Common myeloid progenitor, CD34-positive (primary cell): ENCODE data around the gene CALML4.

Experiments
- CTCF ChIA-PET: fragments of 350-600 bp; sonication (Branson Sonifier 250); formaldehyde crosslinking; loops from one replicate; lab custom pipeline; 2021; ENCODE audit warnings: antibody characterized with exemption; lab: Charles Lee
- POLR2A ChIA-PET: fragments of 350-600 bp; sonication (Branson Sonifier 250); formaldehyde crosslinking; loops from one replicate; lab custom pipeline; 2021; ENCODE audit warnings: antibody characterized with exemption; lab: Charles Lee
- DNase-seq, 3 donors: peaks; one replicate each; pipeline versions ENCODE4 v3.0.0 to v3.0.0-alpha.2; 2013
- H3K27ac ChIP-seq, 2 experiments: 1 replicate in 1 of 2; 2 replicates in 1 of 2; pipeline ENCODE4 v1.7.0; 2013; ENCODE audit warnings: inconsistent platforms in 2 of 2, low read length in 2 of 2, mild to moderate bottlenecking in 2 of 2, low read depth in 1 of 2, moderate library complexity in 1 of 2; ENCODE audit not compliant: severe bottlenecking in 2 of 2, insufficient read depth in 1 of 2, poor library complexity in 1 of 2
- H3K27me3 ChIP-seq, 5 experiments: replicated peaks in 2 of 5; 1 replicate in 3 of 5; 2 replicates in 2 of 5; pipeline versions ENCODE4 v1.6.1 to v1.7.0; 2013; ENCODE audit warnings: low read length in 4 of 5, mild to moderate bottlenecking in 2 of 5, moderate library complexity in 2 of 5, inconsistent platforms in 1 of 5; ENCODE audit not compliant: insufficient read depth in 5 of 5, control insufficient read depth in 4 of 5
- H3K36me3 ChIP-seq, 4 experiments: 1 replicate in 2 of 4; 2 replicates in 2 of 4; pipeline versions ENCODE4 v1.6.1 to v1.7.0; 2013; ENCODE audit warnings: low read length in 3 of 4, control low read depth in 1 of 4, mild to moderate bottlenecking in 1 of 4; ENCODE audit not compliant: control insufficient read depth in 4 of 4, insufficient read depth in 4 of 4
- H3K4me1 ChIP-seq, 4 experiments: 1 replicate in 3 of 4; 2 replicates in 1 of 4; pipeline versions ENCODE4 v1.6.1 to v1.7.1; 2013; ENCODE audit warnings: low read length in 3 of 4, mild to moderate bottlenecking in 3 of 4, control low read depth in 1 of 4, inconsistent platforms in 1 of 4, moderate library complexity in 1 of 4; ENCODE audit not compliant: control insufficient read depth in 4 of 4, insufficient read depth in 4 of 4; ENCODE audit errors: control extremely low read depth in 1 of 4
- H3K4me3 ChIP-seq, 7 experiments: 1 replicate in 4 of 7; 2 replicates in 3 of 7; pipeline versions ENCODE4 v1.5.1 to v1.7.0; 2013; ENCODE audit warnings: mild to moderate bottlenecking in 7 of 7, low read length in 6 of 7, moderate library complexity in 6 of 7, inconsistent platforms in 2 of 7, low read depth in 2 of 7, control low read depth in 1 of 7; ENCODE audit not compliant: insufficient read depth in 4 of 7, control insufficient read depth in 1 of 7; ENCODE audit errors: extremely low read depth in 1 of 7
- H3K9me3 ChIP-seq, 5 experiments: 1 replicate in 4 of 5; 2 replicates in 1 of 5; pipeline versions ENCODE4 v1.6.1 to v1.7.1; 2013; ENCODE audit warnings: low read length in 4 of 5, mild to moderate bottlenecking in 2 of 5, inconsistent platforms in 1 of 5, low read depth in 1 of 5, moderate library complexity in 1 of 5; ENCODE audit not compliant: control insufficient read depth in 4 of 5, insufficient read depth in 2 of 5; ENCODE audit errors: control extremely low read depth in 1 of 5
- WGBS: methylation state at CpG from one replicate; pipeline ENCODE4 v1.1.5; 2013; ENCODE audit not compliant: insufficient coverage; 5-methylcytosine and 5-hydroxymethylcytosine counted together

CALML4 gene

GRCh38 chr15:68220967-68221366 is 15.8 kb upstream of the CALML4 start:
- no peaks in the 10 kb centered on the region for H3K27me3 ChIP-seq
- no peak overlapping the region for H3K27ac ChIP-seq
- peaks cover 6 to 46% (median 12%) of the 10 kb centered on the region in 4 experiments for H3K36me3 ChIP-seq
- H3K4me1 ChIP-seq: peaks cover 0 to 23% (median 10%) of the 10 kb centered on the region in 4 experiments
- CTCF ChIA-PET: interaction anchor here (1.0 to 1.9 kb wide), 2 partner anchors 11 to 26 kb away, joined by 5 read pairs; no protein-coding TSS in a partner anchor
- no peak overlapping the region for H3K4me3 ChIP-seq
- DNase-seq: no peak
- no CpG with 5 or more reads among the region's 6 CpGs for WGBS
- no peaks in the 10 kb centered on the region for H3K9me3 ChIP-seq
- POLR2A ChIA-PET: interaction anchor here (0.6 kb wide), 1 partner anchor 84 kb away, joined by 3 read pairs; no protein-coding TSS in a partner anchor

- Histone ChIP-seq H3K36me3 (peaks cover 7 to 50% (median 13%) of the 10 kb centered on the region in 4 experiments), H3K27ac (no peak overlapping the region), H3K4me1 (peaks cover 0 to 21% (median 10%) of the 10 kb centered on the region in 4 experiments), H3K9me3 (no peaks in the 10 kb centered on the region), H3K27me3 (no peaks in the 10 kb centered on the region), H3K4me3 (no peak overlapping the region)
- POLR2A ChIA-PET: no interaction called here
- DNase-seq: no peak
- CTCF ChIA-PET: interaction anchor here (0.5 to 1.9 kb wide), 5 partner anchors 9 to 146 kb away, joined by 3 to 5 read pairs (median 5); partner anchors contain the start of gene CALML4
- 100% methylated on average over 1 of the region's 2 CpGs for WGBS
Observed at GRCh38 chr15:68220489-68220888, 15.4 kb upstream of the CALML4 start.

GRCh38 chr15:68218847-68219798 is 14.0 kb upstream of the CALML4 start:
- ChIA-PET POLR2A (no interaction called here), CTCF (interaction anchor here (1.1 to 1.9 kb wide), 4 partner anchors 8 to 23 kb away, joined by 4 to 5 read pairs (median 4); no protein-coding TSS in a partner anchor)
- H3K4me1 ChIP-seq: peaks cover 0 to 8% (median 0%) of the 10 kb centered on the region in 4 experiments
- WGBS: 96% methylated on average over 9 of the region's 9 CpGs
- no peak overlapping the region for H3K4me3 ChIP-seq
- no peaks in the 10 kb centered on the region for H3K9me3 ChIP-seq
- no peaks in the 10 kb centered on the region for H3K27me3 ChIP-seq
- no peak overlapping the region for H3K27ac ChIP-seq
- no peak for DNase-seq
- peaks cover 7 to 61% (median 15%) of the 10 kb centered on the region in 4 experiments for H3K36me3 ChIP-seq

GRCh38 chr15:68218331-68218730 is 13.2 kb upstream of the CALML4 start:
- WGBS: 94% methylated on average over 7 of the region's 8 CpGs

GRCh38 chr15:68217341-68217740 is 12.2 kb upstream of the CALML4 start:
- H3K9me3 ChIP-seq: no peaks in the 10 kb centered on the region
- POLR2A ChIA-PET: no interaction called here
- H3K27me3 ChIP-seq: no peaks in the 10 kb centered on the region
- no peaks in the 10 kb centered on the region for H3K4me1 ChIP-seq
- CTCF ChIA-PET: interaction anchor here (0.7 kb wide), 1 partner anchor 17 kb away, joined by 3 read pairs; no protein-coding TSS in a partner anchor
- DNase-seq: no peak
- H3K4me3 ChIP-seq: no peak overlapping the region
- 92% methylated on average over 4 of the region's 4 CpGs for WGBS
- no peak overlapping the region for H3K27ac ChIP-seq
- H3K36me3 ChIP-seq: peaks cover 10 to 60% (median 14%) of the 10 kb centered on the region in 4 experiments

More at GRCh38 chr15:68218331-68218730, 13.2 kb upstream of the CALML4 start:
- H3K9me3 ChIP-seq: no peaks in the 10 kb centered on the region
- no peaks in the 10 kb centered on the region for H3K27me3 ChIP-seq
- H3K36me3 ChIP-seq: peaks cover 10 to 64% (median 15%) of the 10 kb centered on the region in 4 experiments
- H3K4me3 ChIP-seq: no peak overlapping the region
- POLR2A ChIA-PET: no interaction called here
- CTCF ChIA-PET: interaction anchor here (1.1 to 1.3 kb wide), 2 partner anchors 20 to 22 kb away, joined by 4 read pairs; no protein-coding TSS in a partner anchor
- no peak for DNase-seq
- peaks cover 0 to under 1% (median 0%) of the 10 kb centered on the region in 4 experiments for H3K4me1 ChIP-seq
- no peak overlapping the region for H3K27ac ChIP-seq

GRCh38 chr15:68214838-68215254 is 9.7 kb upstream of the CALML4 start:
- H3K27ac ChIP-seq: no peak overlapping the region
- WGBS: 80% methylated on average over 1 of the region's 6 CpGs

More at GRCh38 chr15:68214838-68215254, 9.7 kb upstream of the CALML4 start:
- peaks cover 10 to 75% (median 17%) of the 10 kb centered on the region in 4 experiments for H3K36me3 ChIP-seq
- CTCF ChIA-PET: interaction anchor here (0.9 to 1.7 kb wide), 2 partner anchors 20 to 38 kb away, joined by 4 to 5 read pairs; no protein-coding TSS in a partner anchor
- no peaks in the 10 kb centered on the region for H3K27me3 ChIP-seq
- peaks cover 0 to 12% (median 10%) of the 10 kb centered on the region in 4 experiments for H3K4me1 ChIP-seq
- no peak for DNase-seq
- no peak overlapping the region for H3K4me3 ChIP-seq
- POLR2A ChIA-PET: no interaction called here
- H3K9me3 ChIP-seq: no peaks in the 10 kb centered on the region
